ENCODE results near the gene SERPINA1. TPM values are rescaled to one million over a fixed set of nuclear protein-coding genes. Genes with fewer than 3 reads are reported as not detected.

SERPINA1 gene
- total and polyA plus RNA-seq, 2 of the 13 experiments (the other 11 are each of a cell fraction or from before 2014, with no cell fraction given), result 3,266 to 11,015 TPM

- TF ChIP-seq CREB3 (CRISPR knock-in tag; IDR thresholded peaks at IDR 0.05), result no peak
- peak; percentile 35 for TF ChIP-seq ZNF326 (CRISPR knock-in tag; IDR thresholded peaks at IDR 0.05; ENCODE audit: borderline replicate concordance)
- TF ChIP-seq ZFP1 (CRISPR knock-in tag; IDR thresholded peaks at IDR 0.05), result peak; percentile 76; the same call in 1 of the 2 replicates
- TF ChIP-seq ZNF678 (CRISPR knock-in tag; IDR thresholded peaks at IDR 0.05), result no peak
- TF ChIP-seq ZSCAN21 (CRISPR knock-in tag; IDR thresholded peaks at IDR 0.05; ENCODE audit: borderline replicate concordance), result no peak
- peak; percentile 61; the same call in 1 of the 2 replicates for TF ChIP-seq JDP2 (CRISPR knock-in tag; IDR thresholded peaks at IDR 0.05; ENCODE audit: borderline replicate concordance)
- TF ChIP-seq PRPF4 (IDR thresholded peaks at IDR 0.05; ENCODE audit: low read depth, low read length, poor library complexity, severe bottlenecking), result no peak
- no peak for TF ChIP-seq DNMT1 (CRISPR knock-in tag; IDR thresholded peaks at IDR 0.05)
- TF ChIP-seq NFE2L2 (IDR thresholded peaks at IDR 0.05; ENCODE audit: low read length), result no peak
- no peak for TF ChIP-seq BCL6 (CRISPR knock-in tag; IDR thresholded peaks at IDR 0.05)
- no peak for TF ChIP-seq ZNF382 (CRISPR knock-in tag; IDR thresholded peaks at IDR 0.05; ENCODE audit: borderline replicate concordance)
- TF ChIP-seq XBP1 (CRISPR knock-in tag; IDR thresholded peaks at IDR 0.05), result no peak; the same call in 1 of the 2 replicates
- TF ChIP-seq ESRRA (CRISPR knock-in tag; IDR thresholded peaks at IDR 0.05; ENCODE audit: low read depth), result no peak
- 0 out of 2 replicates have a peak, but pooled peaks have one; percentile 10 for TF ChIP-seq MIER3 (CRISPR knock-in tag; IDR thresholded peaks at IDR 0.05; ENCODE audit: borderline replicate concordance)
- peak; percentile 56 for TF ChIP-seq TAF15 (IDR thresholded peaks at IDR 0.05; ENCODE audit: low read depth, low read length, poor library complexity, severe bottlenecking)
- TF ChIP-seq NR1H2 (CRISPR knock-in tag; IDR thresholded peaks at IDR 0.05; ENCODE audit: borderline replicate concordance, low read depth), result no peak
- TF ChIP-seq MTA3 (CRISPR knock-in tag; IDR thresholded peaks at IDR 0.05), result no peak
- TF ChIP-seq ZNF263 (CRISPR knock-in tag; IDR thresholded peaks at IDR 0.05), result no peak
- peak; percentile 87; the same call in 1 of the 2 replicates for TF ChIP-seq ZNF256 (CRISPR knock-in tag; conservative IDR thresholded peaks at IDR 0.05)
- TF ChIP-seq SMYD3 (CRISPR knock-in tag; IDR thresholded peaks at IDR 0.05), result no peak
- no peak for TF ChIP-seq RARG (CRISPR knock-in tag; IDR thresholded peaks at IDR 0.05; ENCODE audit: low read depth)
- TF ChIP-seq, protein P1, sequence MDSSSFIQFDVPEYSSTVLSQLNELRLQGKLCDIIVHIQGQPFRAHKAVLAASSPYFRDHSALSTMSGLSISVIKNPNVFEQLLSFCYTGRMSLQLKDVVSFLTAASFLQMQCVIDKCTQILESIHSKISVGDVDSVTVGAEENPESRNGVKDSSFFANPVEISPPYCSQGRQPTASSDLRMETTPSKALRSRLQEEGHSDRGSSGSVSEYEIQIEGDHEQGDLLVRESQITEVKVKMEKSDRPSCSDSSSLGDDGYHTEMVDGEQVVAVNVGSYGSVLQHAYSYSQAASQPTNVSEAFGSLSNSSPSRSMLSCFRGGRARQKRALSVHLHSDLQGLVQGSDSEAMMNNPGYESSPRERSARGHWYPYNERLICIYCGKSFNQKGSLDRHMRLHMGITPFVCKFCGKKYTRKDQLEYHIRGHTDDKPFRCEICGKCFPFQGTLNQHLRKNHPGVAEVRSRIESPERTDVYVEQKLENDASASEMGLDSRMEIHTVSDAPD (CRISPR knock-in tag; IDR thresholded peaks at IDR 0.05), result peak; percentile 48; the same call in 1 of the 2 replicates
- peak; percentile 57; the same call in 1 of the 2 replicates for TF ChIP-seq MTF1 (CRISPR knock-in tag; IDR thresholded peaks at IDR 0.05)
- TF ChIP-seq PBX3 (CRISPR knock-in tag; IDR thresholded peaks at IDR 0.05; ENCODE audit: borderline replicate concordance), result no peak; the same call in 1 of the 2 replicates
- TF ChIP-seq ONECUT2 (CRISPR knock-in tag; IDR thresholded peaks at IDR 0.05), result no peak
- TF ChIP-seq, protein P2, sequence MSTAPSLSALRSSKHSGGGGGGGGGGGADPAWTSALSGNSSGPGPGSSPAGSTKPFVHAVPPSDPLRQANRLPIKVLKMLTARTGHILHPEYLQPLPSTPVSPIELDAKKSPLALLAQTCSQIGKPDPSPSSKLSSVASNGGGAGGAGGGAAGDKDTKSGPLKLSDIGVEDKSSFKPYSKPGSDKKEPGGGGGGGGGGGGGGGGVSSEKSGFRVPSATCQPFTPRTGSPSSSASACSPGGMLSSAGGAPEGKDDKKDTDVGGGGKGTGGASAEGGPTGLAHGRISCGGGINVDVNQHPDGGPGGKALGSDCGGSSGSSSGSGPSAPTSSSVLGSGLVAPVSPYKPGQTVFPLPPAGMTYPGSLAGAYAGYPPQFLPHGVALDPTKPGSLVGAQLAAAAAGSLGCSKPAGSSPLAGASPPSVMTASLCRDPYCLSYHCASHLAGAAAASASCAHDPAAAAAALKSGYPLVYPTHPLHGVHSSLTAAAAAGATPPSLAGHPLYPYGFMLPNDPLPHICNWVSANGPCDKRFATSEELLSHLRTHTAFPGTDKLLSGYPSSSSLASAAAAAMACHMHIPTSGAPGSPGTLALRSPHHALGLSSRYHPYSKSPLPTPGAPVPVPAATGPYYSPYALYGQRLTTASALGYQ (CRISPR knock-in tag; IDR thresholded peaks at IDR 0.05), result peak; percentile 33; the same call in 1 of the 2 replicates
Measured at GRCh38 chr14:94376108-94376975, 12.1 kb downstream of the SERPINA1 start (continued).
